Hepatocyte (in vitro differentiated cells): ENCODE measurements around the gene CACNA1B. TPM values are rescaled to one million over a fixed set of nuclear protein-coding genes. Genes with fewer than 3 reads are reported as not detected.

Experiments used
- DNase-seq: peaks from one replicate; pipeline ENCODE4 v3.0.0-alpha.2; 2016; ENCODE audit warnings: low spot score
- H2AFZ ChIP-seq: fragments of 200-600 bp; sonication (generic); 2 replicates; pipeline ENCODE4 v1.6.0; 2016; ENCODE audit warnings: antibody characterized with exemption, mild to moderate bottlenecking
- H3K27ac ChIP-seq: fragments of 200-600 bp; sonication (generic); 2 replicates; pipeline ENCODE4 v1.5.1; 2016; ENCODE audit warnings: mild to moderate bottlenecking
- H3K27me3 ChIP-seq: fragments of 200-600 bp; sonication (generic); 2 replicates; pipeline ENCODE4 v1.6.1; 2016
- H3K36me3 ChIP-seq: fragments of 200-600 bp; sonication (generic); replicated peaks from 2 replicates; pipeline ENCODE4 v1.5.1; 2016; ENCODE audit warnings: low read depth; ENCODE audit not compliant: insufficient read depth
- H3K4me1 ChIP-seq: fragments of 200-600 bp; sonication (generic); 2 replicates; pipeline ENCODE4 v1.5.1; 2016; ENCODE audit warnings: mild to moderate bottlenecking, moderate library complexity; ENCODE audit not compliant: insufficient read depth
- H3K4me2 ChIP-seq: fragments of 200-600 bp; sonication (generic); 2 replicates; pipeline ENCODE4 v1.6.0; 2016
- H3K4me3 ChIP-seq: fragments of 200-600 bp; sonication (generic); 2 replicates; pipeline ENCODE4 v1.5.1; 2016; ENCODE audit warnings: mild to moderate bottlenecking
- H3K79me2 ChIP-seq: fragments of 200-600 bp; sonication (generic); 2 replicates; pipeline ENCODE4 v1.6.0; 2017; ENCODE audit warnings: mild to moderate bottlenecking
- H3K9me2 ChIP-seq: fragments of 200-600 bp; sonication (generic); replicated peaks from 2 replicates; pipeline ENCODE4 v1.6.0; 2017; ENCODE audit warnings: mild to moderate bottlenecking; ENCODE audit not compliant: insufficient read depth
- H3K9me3 ChIP-seq: fragments of 200-600 bp; sonication (generic); 2 replicates; pipeline ENCODE4 v1.5.1; 2016; ENCODE audit warnings: low read depth, mild to moderate bottlenecking
- H4K20me1 ChIP-seq: fragments of 200-600 bp; sonication (generic); 2 replicates; pipeline ENCODE4 v1.6.0; 2016; ENCODE audit warnings: mild to moderate bottlenecking; ENCODE audit not compliant: insufficient read depth, poor library complexity, severe bottlenecking
- CTCF ChIP-seq: fragments of 200-600 bp; sonication (generic); IDR thresholded peaks from 2 replicates; pipeline ENCODE4 v1.5.1; 2016; ENCODE audit warnings: antibody characterized with exemption, mild to moderate bottlenecking; ENCODE audit not compliant: poor library complexity
- EZH2 ChIP-seq: fragments of 200-600 bp; sonication (generic); IDR thresholded peaks from 2 replicates; pipeline ENCODE4 v1.6.1; 2016; ENCODE audit warnings: antibody characterized with exemption, mild to moderate bottlenecking, borderline replicate concordance
- EZH2phosphoT487 ChIP-seq: fragments of 200-600 bp; sonication (generic); IDR thresholded peaks from one replicate; pipeline ENCODE4 v1.6.1; 2018; ENCODE audit warnings: antibody characterized with exemption, mild to moderate bottlenecking, low read depth, moderate library complexity; ENCODE audit not compliant: unreplicated experiment, severe bottlenecking
- WGBS: methylation state at CpG from one replicate; pipeline ENCODE4 v1.1.6; 2016; ENCODE audit warnings: low lambda C conversion rate; ENCODE audit errors: missing lambda C conversion rate; 5-methylcytosine and 5-hydroxymethylcytosine counted together
- polyA plus RNA-seq: library from polyadenylated mRNA; unstranded; fragments of >200 nt; fragmentation: Nextera tagmentation; extraction: Ambion mirVana; gene quantifications from 2 replicates; pipeline ENCODE4 v1.2.1, GENCODE V29; 2016
- total RNA-seq: library from RNA; depleted of rRNA; stranded (reverse); fragments of >200 nt; gene quantifications from 2 replicates; pipeline ENCODE4 v1.2.3, GENCODE V29; 2014

CACNA1B gene
- total and polyA plus RNA-seq, 2 experiments from 2014 or later = 0.30 to 0.39 TPM

GRCh38 chr9:138062196-138062595, 184.6 kb downstream of the CACNA1B start:
- H3K36me3 ChIP-seq = no peaks in the 10 kb centered on the region
- no peaks in the 10 kb centered on the region for H3K4me1 ChIP-seq
- no peaks in the 10 kb centered on the region for H3K9me3 ChIP-seq
- H3K79me2 ChIP-seq = no peaks in the 10 kb centered on the region
- H4K20me1 ChIP-seq = no peaks in the 10 kb centered on the region
- H2AFZ ChIP-seq = no peak overlapping the region
- H3K4me3 ChIP-seq = no peak overlapping the region
- TF ChIP-seq EZH2phosphoT487 = no peak
- TF ChIP-seq EZH2 = no peak
- no peak for DNase-seq
- H3K9me2 ChIP-seq = no peaks in the 10 kb centered on the region
- H3K4me2 ChIP-seq = no peak overlapping the region
- H3K27ac ChIP-seq = no peak overlapping the region
- no peaks in the 10 kb centered on the region for H3K27me3 ChIP-seq
- WGBS = 92% methylated on average over 7 of the region's 7 CpGs

GRCh38 chr9:138063033-138063432, 185.5 kb downstream of the CACNA1B start:
- WGBS = 88% methylated on average over 6 of the region's 6 CpGs
- TF ChIP-seq EZH2 = no peak
- TF ChIP-seq CTCF = no peak
- TF ChIP-seq EZH2phosphoT487 = no peak
- no peak for DNase-seq

GRCh38 chr9:138063785-138064184, 186.2 kb downstream of the CACNA1B start:
- Histone ChIP-seq H3K9me3 (no peaks in the 10 kb centered on the region), H3K4me2 (no peak overlapping the region), H2AFZ (no peak overlapping the region), H3K27me3 (no peaks in the 10 kb centered on the region), H3K4me3 (no peak overlapping the region), H3K79me2 (no peaks in the 10 kb centered on the region), H3K27ac (no peak overlapping the region), H4K20me1 (no peaks in the 10 kb centered on the region), H3K36me3 (no peaks in the 10 kb centered on the region), H3K9me2 (no peaks in the 10 kb centered on the region), H3K4me1 (no peaks in the 10 kb centered on the region)
- WGBS = 92% methylated on average over 9 of the region's 9 CpGs
- DNase-seq = no peak
- no peak for TF ChIP-seq EZH2
- no peak for TF ChIP-seq CTCF
- TF ChIP-seq EZH2phosphoT487 = no peak

More at GRCh38 chr9:138063033-138063432, 185.5 kb downstream of the CACNA1B start:
- Histone ChIP-seq H4K20me1 (no peaks in the 10 kb centered on the region), H3K4me2 (no peak overlapping the region), H2AFZ (no peak overlapping the region), H3K9me2 (no peaks in the 10 kb centered on the region), H3K36me3 (no peaks in the 10 kb centered on the region), H3K4me3 (no peak overlapping the region), H3K27ac (no peak overlapping the region), H3K4me1 (no peaks in the 10 kb centered on the region), H3K27me3 (no peaks in the 10 kb centered on the region), H3K79me2 (no peaks in the 10 kb centered on the region), H3K9me3 (no peaks in the 10 kb centered on the region)

- H3K4me3 ChIP-seq = no peak overlapping the region
- H3K79me2 ChIP-seq = no peaks in the 10 kb centered on the region
- H3K4me1 ChIP-seq = no peaks in the 10 kb centered on the region
- H3K9me3 ChIP-seq = no peaks in the 10 kb centered on the region
- no peaks in the 10 kb centered on the region for H3K27me3 ChIP-seq
- H3K4me2 ChIP-seq = no peak overlapping the region
- no peaks in the 10 kb centered on the region for H4K20me1 ChIP-seq
- no peak overlapping the region for H2AFZ ChIP-seq
- no peak for TF ChIP-seq EZH2
- no peak for TF ChIP-seq EZH2phosphoT487
- TF ChIP-seq CTCF = no peak
- no peak overlapping the region for H3K27ac ChIP-seq
- H3K36me3 ChIP-seq = no peaks in the 10 kb centered on the region
- no peak for DNase-seq
- WGBS = 82% methylated on average over 7 of the region's 7 CpGs
- no peaks in the 10 kb centered on the region for H3K9me2 ChIP-seq
Measured at GRCh38 chr9:138064547-138064946, 187.0 kb downstream of the CACNA1B start.
